ENCODE results near the gene CHCHD6.

DNA sequence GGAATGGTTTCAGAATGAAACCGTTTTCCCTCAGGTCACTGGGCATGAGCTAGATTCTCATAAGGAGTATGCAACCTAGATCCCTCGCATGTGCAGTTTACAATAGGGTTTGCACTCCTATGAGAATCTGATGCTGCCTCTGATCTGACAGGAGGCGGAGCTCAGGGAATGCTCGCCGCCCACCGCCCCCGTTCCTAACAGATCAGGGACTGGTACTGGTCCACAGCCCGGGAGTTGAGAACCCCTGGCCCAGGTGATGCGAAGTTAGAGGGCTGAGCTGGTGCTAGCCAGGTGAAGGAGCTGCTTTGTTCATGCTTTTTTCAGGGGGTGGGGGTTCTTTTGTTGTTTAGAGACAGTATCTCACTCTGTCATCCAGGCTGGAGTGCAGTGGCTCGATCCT is 263.3 kb downstream of the CHCHD6 start:
- TF ChIP-seq, protein P1, sequence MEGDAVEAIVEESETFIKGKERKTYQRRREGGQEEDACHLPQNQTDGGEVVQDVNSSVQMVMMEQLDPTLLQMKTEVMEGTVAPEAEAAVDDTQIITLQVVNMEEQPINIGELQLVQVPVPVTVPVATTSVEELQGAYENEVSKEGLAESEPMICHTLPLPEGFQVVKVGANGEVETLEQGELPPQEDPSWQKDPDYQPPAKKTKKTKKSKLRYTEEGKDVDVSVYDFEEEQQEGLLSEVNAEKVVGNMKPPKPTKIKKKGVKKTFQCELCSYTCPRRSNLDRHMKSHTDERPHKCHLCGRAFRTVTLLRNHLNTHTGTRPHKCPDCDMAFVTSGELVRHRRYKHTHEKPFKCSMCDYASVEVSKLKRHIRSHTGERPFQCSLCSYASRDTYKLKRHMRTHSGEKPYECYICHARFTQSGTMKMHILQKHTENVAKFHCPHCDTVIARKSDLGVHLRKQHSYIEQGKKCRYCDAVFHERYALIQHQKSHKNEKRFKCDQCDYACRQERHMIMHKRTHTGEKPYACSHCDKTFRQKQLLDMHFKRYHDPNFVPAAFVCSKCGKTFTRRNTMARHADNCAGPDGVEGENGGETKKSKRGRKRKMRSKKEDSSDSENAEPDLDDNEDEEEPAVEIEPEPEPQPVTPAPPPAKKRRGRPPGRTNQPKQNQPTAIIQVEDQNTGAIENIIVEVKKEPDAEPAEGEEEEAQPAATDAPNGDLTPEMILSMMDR (IDR thresholded peaks at IDR 0.05) = no peak
- TF ChIP-seq POLR2A (IDR thresholded peaks at IDR 0.05) = no peak
- TF ChIP-seq EP300 (IDR thresholded peaks at IDR 0.05) = no peak
